A673 (cell line): Measurements from ENCODE around the gene CAMKK2.
"Not testable (repeated sequence)": the region's sequence is repeated elsewhere in the genome, so short reads cannot be mapped to it uniquely, and the experiment has no call there.

Source experiments
- EZH2 ChIP-seq: fragments of 200-600 bp; sonication (generic); IDR thresholded peaks from 2 replicates; pipeline ENCODE4 v1.6.1; 2017; ENCODE audit warnings: borderline replicate concordance, low read depth, mild to moderate bottlenecking, mixed read lengths, antibody characterized with exemption, low read length; ENCODE audit not compliant: poor library complexity, severe bottlenecking
- TF ChIP-seq, protein P1 (sequence below): fragments of 300-800, 200-600 bp; sonication (generic); conservative IDR thresholded peaks from 2 replicates; pipeline ENCODE4 v1.5.1; 2017; ENCODE audit warnings: low read depth, mild to moderate bottlenecking, antibody characterized with exemption, low read length, moderate library complexity, mixed read lengths

DNA sequence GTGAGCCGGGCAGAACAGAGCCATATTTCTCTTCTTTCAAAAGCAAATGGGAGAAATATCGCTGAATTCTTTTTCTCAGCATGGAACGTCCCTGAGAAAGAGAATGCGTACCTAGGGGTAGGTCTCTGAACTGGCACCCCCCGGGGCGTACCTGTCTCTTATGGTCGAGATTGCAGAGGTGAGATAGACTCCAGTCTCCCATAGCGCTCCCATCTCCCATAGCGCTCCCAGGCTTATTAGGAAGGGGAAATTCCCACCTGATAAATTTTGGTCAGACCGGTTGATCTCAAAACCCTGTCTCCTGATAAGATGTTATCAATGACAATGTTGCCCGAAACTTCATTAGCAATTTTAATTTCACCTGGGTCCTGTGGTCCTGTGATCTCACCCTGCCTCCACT is 16.0 kb downstream of the CAMKK2 start:
- TF ChIP-seq, protein P1, sequence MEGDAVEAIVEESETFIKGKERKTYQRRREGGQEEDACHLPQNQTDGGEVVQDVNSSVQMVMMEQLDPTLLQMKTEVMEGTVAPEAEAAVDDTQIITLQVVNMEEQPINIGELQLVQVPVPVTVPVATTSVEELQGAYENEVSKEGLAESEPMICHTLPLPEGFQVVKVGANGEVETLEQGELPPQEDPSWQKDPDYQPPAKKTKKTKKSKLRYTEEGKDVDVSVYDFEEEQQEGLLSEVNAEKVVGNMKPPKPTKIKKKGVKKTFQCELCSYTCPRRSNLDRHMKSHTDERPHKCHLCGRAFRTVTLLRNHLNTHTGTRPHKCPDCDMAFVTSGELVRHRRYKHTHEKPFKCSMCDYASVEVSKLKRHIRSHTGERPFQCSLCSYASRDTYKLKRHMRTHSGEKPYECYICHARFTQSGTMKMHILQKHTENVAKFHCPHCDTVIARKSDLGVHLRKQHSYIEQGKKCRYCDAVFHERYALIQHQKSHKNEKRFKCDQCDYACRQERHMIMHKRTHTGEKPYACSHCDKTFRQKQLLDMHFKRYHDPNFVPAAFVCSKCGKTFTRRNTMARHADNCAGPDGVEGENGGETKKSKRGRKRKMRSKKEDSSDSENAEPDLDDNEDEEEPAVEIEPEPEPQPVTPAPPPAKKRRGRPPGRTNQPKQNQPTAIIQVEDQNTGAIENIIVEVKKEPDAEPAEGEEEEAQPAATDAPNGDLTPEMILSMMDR, result not testable (repeated sequence)
- TF ChIP-seq EZH2, result not testable (repeated sequence)
